GM12872 (cell line): ENCODE data around the gene CORIN.

Experiments used
- CTCF ChIP-seq: IDR thresholded peaks from 3 replicates; pipeline ENCODE4 v1.5.1; 2011; ENCODE audit warnings: low read depth, mild to moderate bottlenecking, low read length, moderate library complexity; ENCODE audit not compliant: insufficient read depth

CORIN gene

DNA sequence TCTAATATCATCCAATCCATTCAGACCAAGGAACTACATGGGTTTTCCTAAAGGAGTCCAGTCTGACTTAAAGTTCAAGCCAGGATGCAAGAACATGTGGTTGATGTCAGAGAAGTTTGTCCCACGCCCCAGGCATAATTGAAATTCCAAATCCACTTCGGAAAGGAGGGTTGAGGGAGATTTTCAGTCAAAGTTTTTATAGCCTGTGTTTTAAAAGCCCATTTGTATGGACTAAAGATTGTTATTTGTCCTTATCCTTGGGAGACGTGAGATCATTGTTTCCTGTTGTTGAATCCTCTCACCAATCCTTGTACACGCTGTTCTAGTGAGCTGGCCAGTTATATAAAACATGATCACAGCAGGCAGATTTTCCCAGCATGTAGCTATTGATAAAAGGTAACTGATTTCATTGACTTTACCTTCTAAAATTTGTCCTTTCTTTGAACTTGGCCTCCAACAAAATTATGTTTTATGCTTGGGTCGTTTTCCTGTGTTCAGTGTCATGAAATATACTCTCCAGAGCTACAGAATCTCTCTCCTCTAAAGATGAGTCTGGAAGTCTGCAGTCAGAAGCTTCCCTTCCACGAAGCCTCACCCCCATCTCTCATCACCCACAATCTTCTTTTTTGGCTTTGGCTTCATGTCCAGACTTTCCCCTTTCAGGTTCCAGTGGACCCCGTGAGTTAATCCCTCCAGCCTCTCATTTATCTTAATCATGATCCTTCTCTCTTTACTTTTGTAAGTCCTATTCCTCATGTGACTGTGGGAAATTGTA lies 259.9 kb downstream of the CORIN start:
- TF ChIP-seq CTCF = no peak

DNA sequence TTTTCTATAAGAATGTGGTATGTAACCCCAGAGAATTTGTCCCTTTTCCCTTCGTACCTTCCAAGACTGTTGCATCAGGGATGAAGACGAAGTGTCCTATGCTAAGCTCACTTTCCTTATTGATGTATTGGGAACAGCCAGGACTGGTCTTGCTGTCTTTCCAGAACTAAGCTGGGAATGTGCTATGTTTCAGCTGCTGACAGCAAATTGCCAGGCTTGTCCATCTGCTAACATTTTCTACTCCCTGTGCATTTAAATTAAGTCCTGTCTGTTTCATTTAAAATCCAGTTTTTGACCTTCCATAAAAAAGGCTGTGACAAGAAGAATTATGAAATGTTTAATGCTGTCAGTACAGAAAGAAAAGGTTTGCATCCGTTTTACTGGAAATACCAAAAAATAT lies 264.9 kb downstream of the CORIN start:
- TF ChIP-seq CTCF = no peak

DNA sequence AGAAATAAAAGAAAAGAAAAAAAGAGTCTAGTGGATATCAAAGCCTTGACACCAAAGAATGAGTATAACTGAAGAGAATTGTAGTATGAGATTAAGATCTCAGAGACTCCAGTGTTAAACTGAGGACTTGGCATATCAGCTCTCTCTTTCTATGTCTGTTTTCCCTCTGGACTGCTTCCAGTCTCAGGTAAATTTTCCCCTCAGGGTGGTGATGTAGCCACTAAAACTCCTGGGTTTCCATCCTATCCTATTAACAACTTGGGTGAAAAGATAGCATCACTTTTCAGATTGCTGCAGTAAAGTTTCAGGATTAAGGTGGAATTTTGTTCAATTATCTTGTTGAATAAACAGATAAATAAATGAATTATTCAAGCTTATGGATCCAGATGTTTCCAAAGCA lies 267.1 kb downstream of the CORIN start:
- no peak for TF ChIP-seq CTCF

DNA sequence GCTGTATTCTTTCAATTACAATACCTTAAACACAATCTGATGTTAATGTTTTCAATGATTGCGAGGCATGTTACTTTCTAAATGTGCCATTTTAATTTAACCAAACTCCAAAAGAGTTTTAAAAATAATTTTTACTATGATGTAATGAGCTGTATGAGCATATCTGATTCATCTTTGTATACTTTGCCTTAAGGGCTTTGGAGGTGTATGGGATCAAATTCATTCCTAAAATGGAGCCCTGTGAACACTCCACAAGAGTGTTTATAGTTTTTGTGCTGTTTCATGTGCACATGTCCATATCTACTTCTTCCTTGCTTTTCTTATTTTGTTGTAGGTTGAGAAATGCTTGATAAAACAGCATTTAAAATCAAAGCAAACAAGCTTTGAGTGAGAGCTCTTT lies 270.4 kb downstream of the CORIN start:
- TF ChIP-seq CTCF = no peak

GRCh38 chr4:47566969-47567368 lies 270.9 kb downstream of the CORIN start:
- no peak for TF ChIP-seq CTCF

DNA sequence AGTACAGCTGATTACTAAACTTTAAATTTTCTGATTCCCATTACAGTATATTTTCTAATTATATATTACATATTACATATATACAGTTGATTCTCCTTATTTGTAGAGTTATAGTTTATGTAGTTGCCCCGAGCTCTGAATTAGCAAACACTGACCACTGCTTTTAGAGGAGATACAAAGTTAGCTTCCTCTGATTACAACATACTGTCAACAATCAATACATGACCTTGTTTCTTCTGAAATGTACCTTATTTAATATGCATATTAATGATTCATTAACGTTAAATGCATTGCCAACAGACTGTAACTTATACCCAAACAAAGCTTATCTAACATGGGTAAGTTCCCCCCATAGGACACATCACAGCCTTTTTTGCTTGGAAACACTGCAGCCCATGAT lies 271.3 kb downstream of the CORIN start:
- no peak for TF ChIP-seq CTCF

GRCh38 chr4:47562297-47562696 lies 275.6 kb downstream of the CORIN start:
- TF ChIP-seq CTCF = no peak
